Measurements from ENCODE around the gene CFHR2.

CFHR2 gene

GRCh38 chr1:197003132-197003531 is 59.6 kb downstream of the CFHR2 start:
- DNase-seq: no peak

GRCh38 chr1:197008861-197009260 is 65.3 kb downstream of the CFHR2 start:
- no peak for DNase-seq

Measured in NCI-H1436 treated with DMSO at 0.1 percent for 48 hours (cell line).